GM12874 (cell line): Measurements from ENCODE around the gene SPNS2.

Experiments
- CTCF ChIP-seq: IDR thresholded peaks from 2 replicates; pipeline ENCODE4 v1.5.1; 2011; ENCODE audit warnings: low read depth, mild to moderate bottlenecking, control low read depth, low read length, moderate library complexity; ENCODE audit not compliant: insufficient read depth

Gene SPNS2

GRCh38 chr17:4542003-4542725, 43.5 kb downstream of the SPNS2 start:
- TF ChIP-seq CTCF: no peak

- TF ChIP-seq CTCF: no peak
Observed at GRCh38 chr17:4542726-4543191, 44.1 kb downstream of the SPNS2 start.

GRCh38 chr17:4543557-4544026, 44.9 kb downstream of the SPNS2 start:
- no peak for TF ChIP-seq CTCF

GRCh38 chr17:4544135-4544950, 45.7 kb downstream of the SPNS2 start:
- no peak for TF ChIP-seq CTCF

GRCh38 chr17:4544951-4545216, 46.2 kb downstream of the SPNS2 start:
- no peak for TF ChIP-seq CTCF

- no peak for TF ChIP-seq CTCF
Observed at GRCh38 chr17:4545217-4545951, 46.7 kb downstream of the SPNS2 start.
